Gastroesophageal sphincter (tissue), 4 donors: Measurements from ENCODE around the gene PCBP3. TPM values are rescaled to one million over a fixed set of nuclear protein-coding genes. Genes with fewer than 3 reads are reported as not detected.
"Not testable (repeated sequence)": the region's sequence is repeated elsewhere in the genome, so short reads cannot be mapped to it uniquely, and the experiment has no call there.

Source experiments
- ATAC-seq: fragments of 150-250 bp; one replicate; pipeline ENCODE4 v1.9.1; 2016; ENCODE audit warnings: mild to moderate bottlenecking, moderate library complexity
- H3K27ac ChIP-seq, 4 donors: fragments of 200-600 bp; sonication (generic) in 3 of 4; 1 replicate in 3 of 4; 2 replicates in 1 of 4; pipeline ENCODE4 v1.5.1; 2016 to 2019
- H3K27me3 ChIP-seq: fragments of 200-600 bp; sonication (generic); one replicate; pipeline ENCODE4 v1.5.1; 2019
- H3K36me3 ChIP-seq, 2 donors: fragments of 200-600 bp; sonication (generic); one replicate each; pipeline ENCODE4 v1.5.1; 2019; ENCODE audit warnings: control low read depth in 1 of 2
- H3K4me1 ChIP-seq, 3 donors: fragments of 200-600 bp; sonication (generic); 1 replicate in 2 of 3; 2 replicates in 1 of 3; pipeline ENCODE4 v1.5.1; 2016 to 2019; ENCODE audit warnings: control low read depth in 2 of 3
- H3K4me3 ChIP-seq, 2 donors: fragments of 200-600 bp; sonication (generic); one replicate each; pipeline ENCODE4 v1.5.1; 2019; ENCODE audit warnings: mild to moderate bottlenecking in 1 of 2, moderate library complexity in 1 of 2
- H3K9me3 ChIP-seq, 3 donors: fragments of 200-600 bp; sonication (generic); one replicate each; pipeline ENCODE4 v1.5.1; 2017 to 2019; ENCODE audit warnings: control low read depth in 2 of 3
- CTCF ChIP-seq, 4 experiments: fragments of 200-600 bp in 2 of 4; fragments of 450-650 bp in 2 of 4; sonication (generic) in 1 of 4; IDR thresholded peaks; one replicate each; pipeline ENCODE4 v1.5.1; 2017 to 2019; ENCODE audit warnings: antibody characterized with exemption in 4 of 4, mild to moderate bottlenecking in 2 of 4, moderate library complexity in 2 of 4
- EP300 ChIP-seq: sonication (generic); formaldehyde crosslinking; IDR thresholded peaks from one replicate; pipeline ENCODE4 v1.6.1; 2017; ENCODE audit warnings: antibody characterized with exemption, mild to moderate bottlenecking
- POLR2A ChIP-seq, 2 donors: fragments of 450-650 bp; IDR thresholded peaks; one replicate each; pipeline ENCODE4 v1.6.1; 2017; ENCODE audit warnings: antibody characterized with exemption in 2 of 2, mild to moderate bottlenecking in 2 of 2, moderate library complexity in 1 of 2
- POLR2AphosphoS5 ChIP-seq: sonication (generic); formaldehyde crosslinking; IDR thresholded peaks from one replicate; pipeline ENCODE4 v1.6.1; 2017; ENCODE audit warnings: antibody characterized with exemption
- WGBS, 2 donors: methylation state at CpG; one replicate each; pipeline ENCODE4 v1.1.5; 2018; ENCODE audit warnings: low coverage in 1 of 2; 5-methylcytosine and 5-hydroxymethylcytosine counted together
- total RNA-seq, 4 donors: library from RNA; depleted of rRNA; stranded (reverse); fragments of >200 nt; gene quantifications; one replicate each; pipeline ENCODE4 v1.1.0, GENCODE V29; 2016

The PCBP3 gene
- total RNA-seq, 4 donors from 2014 or later = 5.1 to 14.8 (median 10.4) TPM

- ATAC-seq = no peak
- no peak overlapping the region for H3K27ac ChIP-seq
- H3K4me1 ChIP-seq = no peaks in the 10 kb centered on the region
- no peaks in the 10 kb centered on the region for H3K36me3 ChIP-seq
- no peaks in the 10 kb centered on the region for H3K9me3 ChIP-seq
- TF ChIP-seq POLR2A (IDR thresholded peaks at IDR 0.05) = no peak
- no peak for TF ChIP-seq CTCF (IDR thresholded peaks at IDR 0.05)
- TF ChIP-seq EP300 = no peak
- TF ChIP-seq POLR2AphosphoS5 = no peak
- H3K4me3 ChIP-seq = no peak overlapping the region
- WGBS, 2 donors = no CpG with 5 or more reads among the region's 13 CpGs
- H3K27me3 ChIP-seq = no peaks in the 10 kb centered on the region
Measured at GRCh38 chr21:45804809-45805313, 161.3 kb downstream of the PCBP3 start.

GRCh38 chr21:45805321-45805720 lies 161.8 kb downstream of the PCBP3 start:
- 100% methylated on average over 1 of the region's 6 CpGs; no CpG with 5 or more reads in 1 of the 2 donors for WGBS, 2 donors

GRCh38 chr21:45806042-45806441 lies 162.5 kb downstream of the PCBP3 start:
- TF ChIP-seq EP300 (no peak), POLR2A (IDR thresholded peaks at IDR 0.05) (no peak), CTCF (IDR thresholded peaks at IDR 0.05) (no peak), POLR2AphosphoS5 (no peak)
- no peak for ATAC-seq
- Histone ChIP-seq H3K36me3 (no peaks in the 10 kb centered on the region), H3K4me1 (no peaks in the 10 kb centered on the region), H3K27ac (no peak overlapping the region), H3K9me3 (no peaks in the 10 kb centered on the region), H3K27me3 (no peaks in the 10 kb centered on the region), H3K4me3 (no peak overlapping the region)
- 17 to 76% methylated on average over 1 to 5 of the region's 11 CpGs for WGBS, 2 donors

More at GRCh38 chr21:45805321-45805720, 161.8 kb downstream of the PCBP3 start:
- H3K36me3 ChIP-seq = no peaks in the 10 kb centered on the region
- H3K4me1 ChIP-seq = no peaks in the 10 kb centered on the region
- ATAC-seq = no peak
- no peak overlapping the region for H3K27ac ChIP-seq
- no peaks in the 10 kb centered on the region for H3K27me3 ChIP-seq
- no peak overlapping the region for H3K4me3 ChIP-seq
- no peaks in the 10 kb centered on the region for H3K9me3 ChIP-seq
- no peak for TF ChIP-seq POLR2AphosphoS5
- no peak for TF ChIP-seq POLR2A (IDR thresholded peaks at IDR 0.05)
- TF ChIP-seq CTCF (IDR thresholded peaks at IDR 0.05) = no peak
- TF ChIP-seq EP300 = no peak

GRCh38 chr21:45808663-45809062 lies 165.1 kb downstream of the PCBP3 start:
- not testable (repeated sequence) for ATAC-seq, H3K36me3 ChIP-seq, H3K4me3 ChIP-seq, H3K27me3 ChIP-seq, H3K27ac ChIP-seq, H3K9me3 ChIP-seq, H3K4me1 ChIP-seq
- 94 to 100% methylated on average over 2 of the region's 3 CpGs for WGBS, 2 donors

- Histone ChIP-seq H3K4me3 (no peak overlapping the region), H3K27ac (no peak overlapping the region), H3K4me1 (no peaks in the 10 kb centered on the region), H3K9me3 (no peaks in the 10 kb centered on the region), H3K36me3 (no peaks in the 10 kb centered on the region), H3K27me3 (no peaks in the 10 kb centered on the region)
- no peak for ATAC-seq
- no peak for TF ChIP-seq CTCF (IDR thresholded peaks at IDR 0.05)
- no peak for TF ChIP-seq POLR2A (IDR thresholded peaks at IDR 0.05)
- no peak for TF ChIP-seq EP300
- TF ChIP-seq POLR2AphosphoS5 = no peak
- WGBS, 2 donors = 58 to 74% methylated on average over 2 to 12 of the region's 13 CpGs
Measured at GRCh38 chr21:45809421-45809820, 165.9 kb downstream of the PCBP3 start.
